ENCODE data around the gene KANK2.
"Not testable (repeated sequence)": the region's sequence is repeated elsewhere in the genome, so short reads cannot be mapped to it uniquely, and the experiment has no call there.

The KANK2 gene

DNA sequence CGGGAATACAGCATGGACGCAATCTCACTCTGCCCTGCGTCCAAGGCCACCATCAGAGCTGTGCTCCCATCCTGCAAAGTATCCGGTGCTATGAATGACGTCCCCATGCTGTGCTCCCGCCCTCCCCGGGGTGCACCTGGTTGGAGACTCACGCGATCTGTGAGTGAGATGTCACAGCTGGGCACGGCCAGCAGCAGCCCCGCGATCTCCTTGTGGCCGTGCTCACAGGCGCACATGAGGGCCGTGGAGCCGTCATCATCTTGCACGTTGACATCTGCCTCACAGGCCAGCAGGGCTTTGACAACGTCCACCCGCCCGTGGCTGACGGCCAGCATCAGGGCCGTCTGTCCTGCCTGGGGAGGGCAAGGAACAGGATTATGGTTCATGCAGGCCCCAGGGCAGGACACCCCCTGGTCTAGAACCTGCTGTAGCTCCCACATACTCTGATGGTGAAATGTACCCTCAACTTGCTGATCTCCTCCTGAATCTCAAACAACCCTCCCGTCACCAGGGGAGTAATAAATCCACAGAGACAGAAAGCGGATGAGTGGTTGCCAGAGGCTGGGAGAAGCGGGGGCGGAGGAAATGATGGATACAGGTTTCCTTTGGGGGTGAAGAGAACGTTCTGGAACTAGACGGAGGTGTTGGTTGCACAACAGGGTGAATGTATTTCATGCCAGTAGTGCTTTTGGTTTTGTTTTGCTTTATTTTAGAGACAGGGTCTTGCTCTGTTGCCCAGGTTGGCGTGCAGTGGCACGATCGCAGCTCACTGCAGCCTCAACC is 27.3 kb downstream of the KANK2 start:
- TF ChIP-seq POU2F2 (IDR thresholded peaks at IDR 0.05; ENCODE audit: low read depth, low read length) (no peak), POLR2AphosphoS5 (IDR thresholded peaks at IDR 0.05; ENCODE audit: low read depth, low read length) (no peak), SPI1 (IDR thresholded peaks at IDR 0.05; ENCODE audit: low read depth, low read length) (no peak), PAX5 (IDR thresholded peaks at IDR 0.05; ENCODE audit: insufficient read depth, low read length, severe bottlenecking) (no peak), POLR2A (IDR thresholded peaks at IDR 0.05; ENCODE audit: low read depth, low read length) (no peak), TAF1 (IDR thresholded peaks at IDR 0.05; ENCODE audit: low read depth, low read length) (no peak)
- no peak for DNase-seq (ENCODE audit: insufficient read length, low spot score)
- FAIRE-seq: no peak

DNA sequence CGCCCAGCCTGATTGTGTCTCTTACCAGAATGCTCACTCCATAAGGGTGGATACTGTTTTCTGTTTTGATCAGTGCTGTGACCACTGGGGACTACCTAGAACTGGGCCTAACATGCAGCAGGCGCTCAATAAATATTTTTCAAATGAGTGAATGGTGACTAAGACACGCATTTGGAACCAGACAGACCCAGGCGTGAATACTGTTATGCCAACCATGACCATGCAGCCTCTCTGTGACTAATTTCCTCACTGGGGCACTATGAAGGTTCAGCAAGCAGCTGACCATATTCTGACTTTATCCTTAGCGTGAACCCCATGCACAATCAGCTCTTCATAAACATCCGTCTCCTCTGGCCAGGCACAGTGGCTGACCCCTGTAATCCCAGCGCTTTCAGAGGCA is 28.8 kb downstream of the KANK2 start:
- FAIRE-seq: no peak
- DNase-seq (ENCODE audit: insufficient read length, low spot score): no peak
- no peak for TF ChIP-seq POU2F2 (IDR thresholded peaks at IDR 0.05; ENCODE audit: low read depth, low read length)
- TF ChIP-seq PAX5 (IDR thresholded peaks at IDR 0.05; ENCODE audit: insufficient read depth, low read length, severe bottlenecking): no peak
- no peak for TF ChIP-seq POLR2A (IDR thresholded peaks at IDR 0.05; ENCODE audit: low read depth, low read length)
- TF ChIP-seq SPI1 (IDR thresholded peaks at IDR 0.05; ENCODE audit: low read depth, low read length): no peak
- TF ChIP-seq TAF1 (IDR thresholded peaks at IDR 0.05; ENCODE audit: low read depth, low read length): no peak
- TF ChIP-seq POLR2AphosphoS5 (IDR thresholded peaks at IDR 0.05; ENCODE audit: low read depth, low read length): no peak

DNA sequence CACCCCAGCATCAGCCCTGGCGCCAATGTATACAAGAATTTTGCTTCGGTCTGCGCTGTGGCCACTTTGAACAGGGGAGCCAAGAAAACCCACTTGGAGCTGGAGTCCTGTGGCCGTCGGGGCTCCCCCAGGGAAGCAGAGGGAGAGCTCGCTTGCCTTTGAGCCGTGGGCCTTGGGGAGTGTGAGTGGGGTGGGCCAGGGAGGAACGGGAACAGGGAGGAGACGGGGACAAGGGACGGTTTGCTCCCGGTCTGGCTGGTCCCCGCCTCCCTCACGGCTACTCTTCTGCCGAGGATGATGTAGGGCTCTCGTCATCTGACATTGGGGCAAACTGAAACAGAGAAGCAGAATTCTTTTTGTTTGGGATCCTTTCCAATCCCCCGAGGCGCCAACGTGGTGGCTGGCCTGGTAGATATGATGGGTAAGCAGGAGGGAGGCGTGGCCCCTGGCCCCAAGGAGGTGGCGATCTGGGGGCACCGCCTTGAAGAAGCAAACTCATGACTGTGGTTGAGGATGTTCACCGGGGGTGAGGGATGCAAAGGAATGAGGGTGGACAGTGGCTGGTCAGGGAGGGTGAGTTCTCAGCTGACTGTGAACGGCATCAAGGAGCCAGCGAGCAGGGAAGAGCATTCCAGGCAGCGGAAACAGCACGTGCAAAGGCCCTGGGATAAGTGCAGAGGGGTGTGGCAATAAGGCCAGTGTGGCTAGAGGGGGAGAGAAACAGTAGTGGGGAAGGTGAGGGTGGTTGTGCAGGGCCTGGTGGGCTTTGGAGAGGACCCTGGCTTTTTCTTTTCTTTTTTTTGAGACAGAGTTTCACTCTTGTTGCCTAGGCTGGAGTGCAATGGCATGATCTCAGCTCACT is 30.8 kb downstream of the KANK2 start:
- no peak for DNase-seq (ENCODE audit: insufficient read length, low spot score)
- no peak for FAIRE-seq
- TF ChIP-seq PAX5 (IDR thresholded peaks at IDR 0.05; ENCODE audit: insufficient read depth, low read length, severe bottlenecking): no peak
- no peak for TF ChIP-seq POLR2A (IDR thresholded peaks at IDR 0.05; ENCODE audit: low read depth, low read length)
- TF ChIP-seq TAF1 (IDR thresholded peaks at IDR 0.05; ENCODE audit: low read depth, low read length): no peak
- TF ChIP-seq SPI1 (IDR thresholded peaks at IDR 0.05; ENCODE audit: low read depth, low read length): no peak
- TF ChIP-seq POU2F2 (IDR thresholded peaks at IDR 0.05; ENCODE audit: low read depth, low read length): no peak
- TF ChIP-seq POLR2AphosphoS5 (IDR thresholded peaks at IDR 0.05; ENCODE audit: low read depth, low read length): no peak

DNA sequence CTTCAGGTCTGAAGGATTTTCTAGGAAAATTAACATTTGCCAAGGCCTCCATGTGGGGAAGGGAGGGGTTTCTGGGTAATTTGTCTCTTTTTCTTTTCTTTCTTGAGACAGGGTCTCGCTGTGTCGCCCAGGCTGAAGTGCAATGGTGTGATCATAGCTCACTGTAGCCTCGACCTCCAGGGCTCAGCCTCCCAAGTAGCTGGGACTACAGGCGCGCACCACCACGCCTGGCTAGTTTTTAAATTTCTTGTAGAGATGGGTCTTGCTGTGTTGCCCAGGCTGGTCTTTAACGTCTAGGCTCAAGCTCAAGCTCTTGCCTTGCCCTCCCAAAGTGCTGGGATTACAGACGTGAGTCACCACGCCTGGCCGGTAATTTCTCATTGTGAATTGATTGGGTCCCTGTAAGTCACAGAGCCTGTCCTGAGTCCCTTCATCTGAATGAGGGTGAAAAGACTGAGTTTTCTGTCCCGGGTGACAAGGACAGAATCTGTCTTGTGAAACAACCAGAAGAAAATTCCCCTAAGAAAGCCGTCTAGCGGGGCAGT is 31.8 kb downstream of the KANK2 start:
- DNase-seq (ENCODE audit: insufficient read length, low spot score) (no peak), FAIRE-seq (no peak)
- TF ChIP-seq POU2F2 (IDR thresholded peaks at IDR 0.05; ENCODE audit: low read depth, low read length) (no peak), PAX5 (IDR thresholded peaks at IDR 0.05; ENCODE audit: insufficient read depth, low read length, severe bottlenecking) (no peak), POLR2A (IDR thresholded peaks at IDR 0.05; ENCODE audit: low read depth, low read length) (no peak), SPI1 (IDR thresholded peaks at IDR 0.05; ENCODE audit: low read depth, low read length) (no peak), TAF1 (IDR thresholded peaks at IDR 0.05; ENCODE audit: low read depth, low read length) (no peak), POLR2AphosphoS5 (IDR thresholded peaks at IDR 0.05; ENCODE audit: low read depth, low read length) (no peak)

DNA sequence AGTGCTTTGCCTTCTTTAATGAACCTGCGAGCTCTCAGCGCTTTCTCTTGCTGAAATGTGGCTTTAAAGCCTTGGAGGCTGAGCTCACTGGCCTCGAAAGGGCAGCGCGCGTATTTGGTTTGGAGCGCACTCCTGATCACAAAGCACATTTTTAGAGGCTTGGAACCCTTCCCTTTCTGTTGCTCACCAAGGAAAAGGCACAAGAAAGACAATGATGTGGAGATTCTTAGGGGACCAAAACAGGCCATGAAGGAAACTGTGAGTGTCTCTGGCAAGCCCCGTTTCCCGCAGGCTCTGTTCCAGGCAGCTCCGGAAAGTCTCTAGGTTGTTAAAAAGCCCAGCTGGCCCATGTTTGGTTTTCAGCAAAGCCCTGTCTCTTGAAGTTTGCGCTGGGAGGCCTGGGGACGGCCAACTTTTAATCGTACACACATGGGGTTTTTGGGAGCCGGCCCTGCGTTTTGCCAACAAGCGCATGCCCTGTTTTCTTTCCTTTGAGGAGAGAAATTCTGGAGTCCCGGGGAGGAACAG is 32.4 kb downstream of the KANK2 start:
- FAIRE-seq: no peak
- TF ChIP-seq PAX5 (IDR thresholded peaks at IDR 0.05; ENCODE audit: insufficient read depth, low read length, severe bottlenecking) (no peak), TAF1 (IDR thresholded peaks at IDR 0.05; ENCODE audit: low read depth, low read length) (no peak), POLR2A (IDR thresholded peaks at IDR 0.05; ENCODE audit: low read depth, low read length) (no peak), SPI1 (IDR thresholded peaks at IDR 0.05; ENCODE audit: low read depth, low read length) (no peak), POLR2AphosphoS5 (IDR thresholded peaks at IDR 0.05; ENCODE audit: low read depth, low read length) (no peak), POU2F2 (IDR thresholded peaks at IDR 0.05; ENCODE audit: low read depth, low read length) (no peak)
- DNase-seq (ENCODE audit: insufficient read length, low spot score): no peak

GRCh38 chr19:11164296-11164695 is 33.0 kb downstream of the KANK2 start:
- DNase-seq (ENCODE audit: insufficient read length, low spot score): no peak
- TF ChIP-seq POLR2AphosphoS5 (IDR thresholded peaks at IDR 0.05; ENCODE audit: low read depth, low read length): no peak
- no peak for TF ChIP-seq POLR2A (IDR thresholded peaks at IDR 0.05; ENCODE audit: low read depth, low read length)
- FAIRE-seq: no peak

- not testable (repeated sequence) for DNase-seq (ENCODE audit: insufficient read length, low spot score); FAIRE-seq
Observed at GRCh38 chr19:11160440-11160768, 36.9 kb downstream of the KANK2 start.

DNA sequence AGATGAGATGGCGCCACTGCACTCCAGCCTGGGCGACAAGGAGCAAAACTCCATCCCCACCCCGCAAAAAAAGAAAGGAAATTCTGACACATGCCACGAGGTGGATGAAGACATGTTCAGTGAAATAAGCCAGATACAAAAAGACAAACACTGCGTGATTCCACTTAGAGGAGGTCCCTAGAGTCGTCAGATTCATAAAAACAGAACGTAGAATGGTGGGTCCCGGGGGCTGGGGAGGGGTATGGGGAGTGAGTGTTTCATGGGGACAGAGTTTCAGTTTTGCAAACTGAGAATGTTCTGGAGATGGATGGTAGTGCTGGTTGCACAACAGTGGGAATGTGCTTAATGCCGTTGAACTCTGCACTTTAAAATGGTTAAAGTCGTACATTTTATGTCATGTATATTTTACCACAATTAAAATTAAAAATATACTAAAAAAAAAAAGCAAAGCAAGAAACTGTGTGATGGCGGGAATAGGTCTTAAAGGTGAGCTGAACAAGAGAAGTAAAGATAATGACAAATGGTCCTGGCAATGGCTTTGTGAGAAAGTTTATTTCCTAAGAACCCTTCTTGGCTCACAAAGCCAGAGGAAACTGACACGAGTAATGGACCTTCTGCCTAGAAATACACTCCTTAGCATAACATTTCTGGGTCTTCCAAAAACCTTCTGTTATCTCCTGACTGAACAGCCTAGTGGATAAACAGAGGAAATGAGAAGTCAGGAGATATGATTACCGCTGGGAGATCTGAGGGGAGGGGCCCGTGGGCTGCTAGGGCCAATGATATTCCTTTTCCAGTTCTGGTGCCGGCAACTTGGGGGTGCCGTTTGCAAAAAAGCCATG is 37.5 kb downstream of the KANK2 start:
- TF ChIP-seq PAX5 (IDR thresholded peaks at IDR 0.05; ENCODE audit: insufficient read depth, low read length, severe bottlenecking) (no peak), POU2F2 (IDR thresholded peaks at IDR 0.05; ENCODE audit: low read depth, low read length) (no peak), POLR2AphosphoS5 (IDR thresholded peaks at IDR 0.05; ENCODE audit: low read depth, low read length) (no peak), POLR2A (IDR thresholded peaks at IDR 0.05; ENCODE audit: low read depth, low read length) (no peak), SPI1 (IDR thresholded peaks at IDR 0.05; ENCODE audit: low read depth, low read length) (no peak), TAF1 (IDR thresholded peaks at IDR 0.05; ENCODE audit: low read depth, low read length) (no peak)
- FAIRE-seq (no peak), DNase-seq (ENCODE audit: insufficient read length, low spot score) (no peak)

Measured in GM12891 (cell line).